HG03025 (cell line): ENCODE results near the gene FAM83E.

Source experiments
- ATAC-seq: cut with Tn5 transposase; IDR thresholded peaks from one replicate; pipeline ENCODE4 v1.9.1; 2021; ENCODE audit warnings: mild to moderate bottlenecking, moderate library complexity; ENCODE audit not compliant: unreplicated experiment, low FRiP score

The FAM83E gene

GRCh38 chr19:48629599-48630295, 14.9 kb upstream of the FAM83E start:
- ATAC-seq, result no peak

GRCh38 chr19:48629297-48629598, 14.4 kb upstream of the FAM83E start:
- no peak for ATAC-seq

- ATAC-seq, result no peak
Observed at GRCh38 chr19:48628486-48629296, 13.8 kb upstream of the FAM83E start.

GRCh38 chr19:48627865-48628314, 13.0 kb upstream of the FAM83E start:
- no peak for ATAC-seq

GRCh38 chr19:48627201-48627864, 12.5 kb upstream of the FAM83E start:
- ATAC-seq, result no peak

- no peak for ATAC-seq
Observed at GRCh38 chr19:48625891-48626327, 11.0 kb upstream of the FAM83E start.

- no peak for ATAC-seq
Observed at GRCh38 chr19:48624791-48625723, 10.2 kb upstream of the FAM83E start.

- peak; percentile 44 for ATAC-seq
Observed at GRCh38 chr19:48624067-48624594, 9.3 kb upstream of the FAM83E start.

GRCh38 chr19:48623556-48624066, 8.7 kb upstream of the FAM83E start:
- ATAC-seq, result no peak

GRCh38 chr19:48619692-48620585, 5.1 kb upstream of the FAM83E start:
- no peak for ATAC-seq

GRCh38 chr19:48618916-48619691, 4.2 kb upstream of the FAM83E start, which contains the start of the genes RPL18 and SPHK2:
Gene RPL18 (minus strand): TSS chr19:48619178. CDS start chr19:48619143, 35 bp downstream.
Gene SPHK2 (plus strand): TSS chr19:48619506. CDS start chr19:48620515, 1,009 bp downstream.
- ATAC-seq, result peak; percentile 75

GRCh38 chr19:48618278-48618915, 3.5 kb upstream of the FAM83E start:
- no peak for ATAC-seq

- ATAC-seq, result no peak
Observed at GRCh38 chr19:48617146-48617937, 2.5 kb upstream of the FAM83E start.

GRCh38 chr19:48616491-48617056, 1.7 kb upstream of the FAM83E start:
- no peak for ATAC-seq

GRCh38 chr19:48616041-48616436, 1.2 kb upstream of the FAM83E start:
- no peak for ATAC-seq
